Colon (tissue), 2 donors: ENCODE measurements around the gene SZT2.
"Not testable (repeated sequence)": the region's sequence is repeated elsewhere in the genome, so short reads cannot be mapped to it uniquely, and the experiment has no call there.

Source experiments
- FAIRE-seq: peaks from 2 replicates; lab custom pipeline; 2012; peaks lifted over from hg19 to GRCh38; lab: Jason Lieb, UNC
- donor health status: control.
- donor health status: control.

The SZT2 gene

DNA sequence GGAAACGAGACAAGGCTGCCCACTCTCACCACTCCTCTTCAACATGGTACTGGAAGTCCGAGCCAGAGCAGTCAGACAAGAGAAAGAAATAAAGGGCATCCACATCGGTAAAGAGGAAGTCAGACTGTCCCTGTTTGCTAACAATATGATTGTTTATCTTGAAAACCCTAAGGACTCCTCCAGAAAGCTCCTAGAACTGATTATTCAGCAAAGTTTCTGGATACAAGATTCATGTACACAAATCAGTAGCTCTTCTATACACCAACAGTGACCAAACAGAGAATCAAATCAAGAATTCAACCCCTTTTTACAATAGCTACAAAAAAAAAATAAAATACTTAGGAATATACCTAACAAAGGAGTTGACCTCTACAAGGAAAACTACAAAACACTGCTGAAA is 68.7 kb downstream of the SZT2 start:
- not testable (repeated sequence) for FAIRE-seq

DNA sequence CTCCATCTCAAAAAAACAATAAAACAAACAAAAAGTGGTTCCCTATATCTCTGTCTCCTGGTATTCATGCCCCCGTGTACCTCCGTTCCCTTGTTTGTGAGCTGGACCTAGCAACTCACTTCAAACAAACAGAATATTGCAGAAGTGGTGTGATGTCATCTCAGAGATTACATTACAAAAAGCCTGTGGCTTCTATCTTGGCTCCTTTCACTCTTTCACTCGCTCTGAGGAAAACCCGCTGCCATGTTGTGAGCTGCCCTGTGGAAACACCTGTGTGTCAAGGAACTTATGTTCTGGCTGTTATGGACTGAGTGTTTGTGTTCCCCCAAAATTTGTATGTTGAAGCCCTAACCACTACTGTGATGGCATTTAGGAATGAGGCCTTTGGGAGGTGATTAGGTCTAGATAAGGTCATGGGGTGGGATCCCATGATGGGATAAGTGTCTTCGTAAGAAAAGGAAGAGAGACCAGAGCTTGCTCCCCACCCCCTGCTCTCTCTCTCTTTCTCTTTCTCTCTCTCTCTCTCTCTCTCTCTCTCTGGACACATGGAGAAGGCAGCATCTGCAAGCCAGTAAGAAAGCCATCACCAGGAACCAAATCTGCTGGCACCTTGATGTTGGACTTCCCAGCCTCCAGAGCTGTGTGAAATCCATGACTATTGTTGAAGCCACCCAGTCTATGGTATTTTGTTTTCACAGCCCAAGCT is 71.4 kb downstream of the SZT2 start:
- no peak for FAIRE-seq

DNA sequence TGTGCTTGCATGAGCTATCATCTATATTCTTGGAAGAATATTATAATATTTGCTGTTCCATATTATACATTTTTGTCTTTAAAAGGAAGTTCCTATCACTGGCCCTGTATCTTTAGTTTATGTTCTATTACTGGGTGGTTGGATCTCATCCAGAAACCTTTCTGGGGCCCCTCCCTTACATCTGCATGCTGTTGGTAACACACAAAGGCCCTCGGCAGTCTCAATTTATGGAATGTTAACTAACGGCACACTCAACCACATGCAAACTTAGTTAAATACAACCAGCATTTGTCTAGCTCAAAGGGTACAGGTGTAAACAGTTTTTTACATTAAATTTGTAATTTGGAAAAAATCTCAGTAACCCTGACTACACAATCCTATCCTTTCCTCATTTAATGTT is 73.8 kb downstream of the SZT2 start:
- no peak for FAIRE-seq

DNA sequence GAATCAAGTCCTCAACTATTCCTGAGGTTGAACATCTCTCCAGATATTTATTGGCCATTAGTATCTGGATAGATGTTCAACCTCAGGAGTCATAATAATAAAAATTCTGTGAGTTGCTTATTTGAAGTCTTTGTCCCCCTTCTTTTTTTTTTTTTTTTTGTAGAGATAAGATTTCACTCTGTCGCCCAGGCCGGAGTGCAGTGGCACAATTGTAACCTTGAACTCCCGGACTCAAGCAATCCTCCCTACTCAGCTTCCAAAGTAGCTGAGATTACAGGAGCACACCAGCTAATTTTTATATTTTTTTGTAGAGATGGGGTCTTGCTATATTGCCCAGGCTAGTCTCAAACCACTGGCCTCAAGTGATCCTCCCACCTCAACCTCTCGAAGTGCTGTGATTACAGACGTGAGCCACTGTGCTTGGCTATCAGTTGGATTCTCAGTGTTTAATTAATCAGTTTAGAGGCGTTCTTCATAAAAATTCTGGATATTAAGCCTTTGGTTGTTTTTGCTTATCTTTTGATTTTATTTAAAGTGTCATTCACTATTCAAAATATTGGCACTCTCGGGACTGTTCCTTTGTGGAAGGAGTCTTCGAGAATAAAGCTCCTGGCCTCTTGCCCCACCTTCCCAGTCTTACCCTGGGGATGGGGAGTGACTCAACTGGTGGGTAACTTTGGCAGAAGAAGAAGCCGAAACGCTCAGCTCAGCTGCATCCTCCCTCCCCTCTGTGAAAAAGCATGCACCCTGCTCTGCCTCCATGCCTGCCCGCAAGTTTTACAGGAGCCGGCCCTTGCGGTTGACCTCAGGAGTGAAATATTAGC is 75.2 kb downstream of the SZT2 start:
- FAIRE-seq: no peak

DNA sequence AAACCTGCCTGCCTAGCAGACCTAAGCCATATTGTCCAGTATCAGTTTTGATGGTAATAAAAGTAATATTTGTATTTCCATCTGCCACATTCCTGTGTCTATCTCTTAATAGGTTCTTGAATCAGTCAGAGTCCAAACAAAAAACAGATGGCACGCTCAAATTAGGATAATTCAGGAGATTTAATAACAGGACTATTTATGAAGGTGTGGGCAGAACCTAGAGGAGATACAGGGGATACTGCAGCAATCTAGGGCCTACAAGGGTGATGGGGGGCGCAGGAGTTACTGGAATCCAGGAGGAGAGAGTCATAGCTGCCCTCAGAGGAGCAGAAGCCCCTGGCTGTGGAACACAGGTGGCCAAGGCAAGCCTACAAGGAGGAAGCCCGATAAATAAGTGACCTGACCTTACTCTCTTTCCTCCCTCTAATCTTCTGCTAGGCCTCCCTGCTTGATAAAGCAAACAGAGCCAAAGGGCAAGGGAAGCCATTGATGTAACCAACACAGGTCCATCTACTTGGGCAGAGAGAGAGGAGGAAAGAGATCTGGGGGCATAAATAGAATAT is 75.9 kb downstream of the SZT2 start:
- FAIRE-seq: no peak

DNA sequence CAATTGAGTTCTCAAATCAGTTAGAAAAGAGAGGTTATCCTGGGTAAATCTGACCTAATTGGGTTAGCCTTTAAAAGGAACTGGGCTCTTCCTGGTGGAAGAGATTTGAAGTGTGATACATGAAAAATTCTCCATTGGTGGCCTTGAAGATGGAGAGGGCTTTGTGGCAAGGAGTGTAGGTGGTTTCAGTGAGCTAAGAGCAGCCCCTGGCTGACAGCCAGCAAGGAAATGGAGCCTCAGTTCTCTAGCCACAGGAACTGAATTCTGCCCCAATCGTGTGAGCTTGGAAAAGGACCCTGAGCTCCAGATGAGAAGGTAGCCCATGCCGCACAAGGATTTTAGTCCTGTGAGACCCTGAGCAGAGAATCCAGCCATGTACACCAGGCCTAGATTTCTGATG is 76.7 kb downstream of the SZT2 start:
- FAIRE-seq: no peak

DNA sequence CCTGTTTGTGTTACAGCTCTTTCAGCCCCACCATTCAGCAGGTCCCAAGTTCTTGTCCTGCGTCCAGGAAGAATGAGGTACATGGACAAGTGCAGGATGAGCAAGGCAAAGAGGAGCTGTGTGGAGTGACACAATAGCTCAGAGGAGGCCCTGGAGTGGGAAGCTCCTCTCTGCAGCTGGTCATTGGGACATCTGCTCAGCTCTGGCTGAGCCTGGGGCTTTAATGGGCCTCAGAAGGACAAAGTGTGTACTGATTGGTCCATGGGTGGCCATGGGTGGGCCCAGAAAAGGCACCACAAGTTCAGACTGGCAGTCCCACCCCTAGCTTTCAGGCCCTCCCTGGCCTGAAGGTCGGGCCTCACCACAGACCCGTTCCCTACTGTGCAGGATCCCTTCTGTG is 78.7 kb downstream of the SZT2 start:
- no peak for FAIRE-seq

DNA sequence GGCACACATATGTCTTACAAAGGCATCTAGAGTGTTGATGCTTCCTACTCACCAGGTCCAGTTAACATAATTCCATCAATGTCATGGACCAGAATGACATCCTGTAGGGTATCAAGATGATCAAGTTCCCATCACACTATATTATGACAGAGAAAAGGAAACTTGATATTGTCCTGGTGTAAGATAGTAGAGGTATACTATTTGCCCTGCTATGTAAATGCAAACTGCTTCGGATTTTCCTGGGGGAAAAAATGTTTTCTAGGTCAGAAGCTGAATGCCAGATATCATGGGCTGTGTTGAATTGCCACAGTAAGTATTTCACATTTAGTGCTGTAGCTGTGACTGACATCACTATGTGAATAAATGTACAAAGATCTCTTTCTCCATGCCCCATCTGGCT is 80.2 kb downstream of the SZT2 start:
- FAIRE-seq: no peak

DNA sequence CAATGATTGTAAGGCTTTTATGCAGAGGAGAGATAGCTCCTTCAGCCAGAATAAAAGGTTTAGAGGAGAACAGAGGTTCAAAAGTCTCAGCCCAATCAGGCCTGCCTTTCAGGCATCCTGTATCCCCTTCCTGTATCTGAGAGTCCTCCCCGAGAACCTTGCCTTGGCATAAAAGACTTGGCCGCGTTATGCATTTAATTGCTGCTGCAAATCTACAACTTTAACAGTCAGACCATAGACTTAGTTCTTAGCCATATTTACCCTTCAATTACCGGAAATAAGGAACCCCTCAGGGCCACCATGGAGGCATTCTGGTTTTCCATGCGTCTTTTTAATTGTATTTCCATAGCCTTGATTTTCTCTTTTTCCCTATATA is 82.4 kb downstream of the SZT2 start:
- FAIRE-seq: no peak

DNA sequence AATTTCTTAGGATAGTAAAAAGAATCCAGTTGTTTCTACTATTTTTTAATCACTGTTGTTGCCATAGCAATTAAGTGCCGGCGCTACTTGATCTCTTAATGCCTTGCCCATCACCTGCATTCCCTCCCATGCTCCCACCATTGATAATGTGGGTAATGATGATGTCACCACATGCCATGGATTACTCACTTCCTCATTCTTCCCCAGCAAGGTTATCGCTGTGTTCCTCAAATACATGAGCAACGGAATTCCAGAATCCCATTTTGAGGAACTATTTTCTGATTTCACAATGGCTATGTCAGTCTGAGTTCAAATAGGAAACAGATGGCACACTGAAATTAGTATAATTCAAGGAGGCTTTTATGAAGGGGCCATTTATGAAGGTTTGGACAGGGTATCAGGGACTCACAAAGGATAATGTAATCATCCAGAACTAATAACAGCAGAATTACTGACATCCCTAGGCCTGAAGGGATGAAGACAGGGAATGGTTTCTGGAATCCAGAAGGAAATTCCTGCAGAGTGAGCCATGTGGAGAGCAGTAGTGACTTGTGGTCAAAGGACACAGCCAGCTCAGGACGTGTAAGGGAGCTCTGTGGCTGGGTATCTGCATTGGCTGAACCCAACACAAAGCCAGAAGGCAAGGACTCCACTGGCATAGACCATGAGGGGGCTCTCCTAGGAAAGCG is 82.9 kb downstream of the SZT2 start:
- not testable (repeated sequence) for FAIRE-seq

DNA sequence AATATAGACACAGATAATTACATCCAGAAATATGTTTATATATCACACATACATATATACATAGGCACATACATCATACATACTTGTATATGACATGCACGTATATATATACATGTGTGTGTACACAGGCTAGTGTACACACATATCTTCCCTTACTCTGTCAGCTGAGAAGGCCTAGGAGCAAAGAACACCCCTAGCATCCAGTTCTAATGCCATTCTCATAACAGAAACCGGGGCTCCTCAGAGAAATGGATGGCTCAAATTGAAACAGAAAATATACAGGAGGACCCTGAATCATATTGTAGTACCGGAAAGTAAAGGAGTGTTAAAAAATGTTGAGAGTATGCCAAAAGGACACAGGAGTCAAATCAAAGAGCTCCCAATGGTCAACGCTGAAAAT is 83.8 kb downstream of the SZT2 start:
- FAIRE-seq: no peak

DNA sequence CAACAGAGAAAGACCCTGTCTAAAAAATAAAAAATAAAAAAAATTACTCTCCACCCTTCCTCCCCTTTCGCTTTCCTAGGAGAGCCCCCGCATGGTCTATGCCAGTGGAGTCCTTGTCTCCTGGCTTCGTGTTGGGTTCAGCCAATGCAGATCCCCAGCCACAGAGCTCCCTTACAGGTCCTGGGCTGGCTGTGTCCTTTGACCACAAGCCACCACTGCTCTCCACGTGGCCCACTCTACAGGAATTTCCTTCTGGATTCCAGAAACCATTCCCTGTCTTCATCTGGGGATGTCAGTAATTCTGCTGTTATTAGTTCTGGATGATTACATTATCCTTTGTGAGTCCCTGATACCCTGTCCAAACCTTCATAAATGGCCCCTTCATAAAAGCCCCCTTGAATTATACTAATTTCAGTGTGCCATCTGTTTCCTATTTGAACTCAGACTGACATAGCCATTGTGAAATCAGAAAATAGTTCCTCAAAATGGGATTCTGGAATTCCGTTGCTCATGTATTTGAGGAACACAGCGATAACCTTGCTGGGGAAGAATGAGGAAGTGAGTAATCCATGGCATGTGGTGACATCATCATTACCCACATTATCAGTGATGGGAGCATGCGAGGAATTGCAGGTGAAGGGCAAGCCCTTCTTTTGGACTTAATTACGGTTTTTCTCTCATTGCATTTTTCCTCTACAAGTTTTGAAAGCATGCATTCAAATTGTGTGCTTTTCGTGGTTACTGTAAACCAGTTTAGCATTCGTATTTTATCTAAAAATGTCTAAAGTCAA is 86.1 kb downstream of the SZT2 start:
- FAIRE-seq: not testable (repeated sequence)

DNA sequence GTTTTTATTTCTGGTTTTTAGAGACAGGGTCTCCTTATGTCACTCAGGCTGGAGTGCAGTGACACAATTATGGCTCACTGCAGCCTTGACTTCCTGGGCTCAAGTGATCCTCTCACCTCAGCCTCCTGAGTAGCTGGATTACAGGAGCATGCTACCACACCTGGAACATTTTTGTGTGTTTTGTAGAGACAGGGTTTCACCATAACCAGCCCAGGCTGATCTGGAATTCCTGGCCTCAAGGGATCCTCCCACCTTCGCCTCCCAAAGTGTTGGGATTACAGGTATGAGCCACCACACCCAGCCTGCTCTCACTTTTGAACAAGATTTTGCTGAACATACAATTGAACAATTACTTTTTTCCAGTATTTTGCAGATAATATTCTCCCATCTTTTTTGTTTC is 88.0 kb downstream of the SZT2 start:
- FAIRE-seq: no peak

DNA sequence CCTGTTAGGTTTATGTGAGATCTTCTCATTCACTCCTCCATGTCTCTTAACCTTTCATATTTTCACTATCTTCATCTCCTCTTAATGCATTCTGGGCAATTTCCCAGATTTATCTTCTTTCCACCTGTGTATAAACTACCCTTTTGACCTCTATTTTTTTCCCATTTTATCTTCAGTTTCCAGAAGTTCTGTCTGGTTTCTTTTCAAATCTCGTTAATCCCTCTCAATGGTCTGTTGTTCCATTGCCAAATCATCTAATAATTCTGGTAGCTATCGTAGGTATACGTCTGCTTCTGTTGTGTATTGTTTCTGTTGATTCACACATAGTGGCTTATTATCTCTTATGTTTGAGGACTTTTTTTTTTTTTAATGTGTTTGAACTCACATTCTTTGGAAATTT is 89.7 kb downstream of the SZT2 start:
- FAIRE-seq: no peak

DNA sequence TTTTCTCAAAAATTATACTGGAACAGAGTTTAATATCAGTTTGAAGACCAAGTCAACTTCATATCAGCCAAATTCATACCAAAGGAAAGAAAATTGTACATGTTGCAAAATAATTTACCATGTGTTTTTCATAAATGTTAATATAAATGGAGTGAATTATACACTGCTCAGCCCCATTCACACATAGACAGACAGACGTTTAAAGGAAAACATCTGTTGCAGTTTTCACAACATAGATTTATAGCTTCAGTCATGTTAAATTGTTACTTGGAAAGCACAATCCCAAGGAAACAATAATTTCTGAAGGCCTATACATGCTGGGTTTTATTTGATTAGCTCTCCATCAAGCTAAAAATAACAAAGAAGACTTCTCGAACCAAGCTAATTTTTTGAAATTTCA is 91.8 kb downstream of the SZT2 start:
- FAIRE-seq: no peak

DNA sequence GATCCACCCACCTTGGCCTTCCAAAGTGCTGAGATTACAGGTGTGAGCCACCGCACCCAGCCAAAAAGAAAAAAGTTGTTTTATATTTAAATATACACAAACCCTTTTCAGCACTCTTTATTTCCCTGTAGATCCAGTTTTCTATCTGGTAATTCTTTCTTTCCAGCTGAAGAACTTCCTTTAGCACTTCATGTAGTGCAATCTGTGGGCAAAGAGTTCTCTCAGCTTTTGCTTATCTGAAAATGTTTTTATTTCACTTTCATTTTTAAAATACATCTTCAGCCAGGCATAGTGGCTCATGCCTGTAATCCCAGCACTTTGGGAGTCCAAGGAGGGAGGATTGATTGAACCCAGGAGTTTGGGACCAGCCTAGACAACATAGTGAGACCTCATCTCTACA is 92.5 kb downstream of the SZT2 start:
- no peak for FAIRE-seq

DNA sequence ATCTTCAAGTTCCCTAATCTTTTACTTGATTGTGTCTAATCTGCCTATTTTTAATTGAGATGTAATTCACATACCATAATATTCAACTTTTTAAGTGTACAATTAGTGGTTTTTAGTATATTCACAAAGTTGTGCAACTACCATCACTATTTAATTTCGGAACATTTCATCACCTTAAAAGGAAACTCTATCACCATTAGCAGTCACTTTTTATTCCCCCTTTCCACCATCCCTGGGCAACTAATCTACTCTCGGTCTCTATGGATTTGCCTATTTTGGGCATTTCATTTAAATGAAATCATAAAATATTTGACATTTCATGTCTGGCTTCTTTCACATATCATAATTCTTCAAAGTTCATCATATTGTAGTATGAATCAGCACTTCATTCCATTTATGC is 94.7 kb downstream of the SZT2 start:
- FAIRE-seq: no peak

DNA sequence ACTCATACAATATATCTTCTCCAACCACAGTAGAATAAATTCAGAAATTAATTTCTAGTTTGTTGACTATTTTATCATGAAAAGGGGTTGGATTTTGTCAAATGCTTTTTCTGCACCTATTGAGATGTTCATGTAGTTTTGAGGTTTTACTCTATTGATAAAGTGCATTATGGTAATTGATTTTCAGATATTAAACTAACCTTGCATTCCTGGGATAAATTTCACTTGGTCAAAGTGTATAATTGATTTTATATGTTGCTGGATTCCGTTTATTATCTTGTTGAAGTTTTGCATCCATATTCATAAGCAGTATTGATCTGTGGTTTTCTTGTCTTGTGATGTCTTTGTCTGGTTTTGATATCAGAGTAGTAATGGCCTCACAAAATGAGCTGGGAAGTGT is 98.5 kb downstream of the SZT2 start:
- FAIRE-seq: no peak

DNA sequence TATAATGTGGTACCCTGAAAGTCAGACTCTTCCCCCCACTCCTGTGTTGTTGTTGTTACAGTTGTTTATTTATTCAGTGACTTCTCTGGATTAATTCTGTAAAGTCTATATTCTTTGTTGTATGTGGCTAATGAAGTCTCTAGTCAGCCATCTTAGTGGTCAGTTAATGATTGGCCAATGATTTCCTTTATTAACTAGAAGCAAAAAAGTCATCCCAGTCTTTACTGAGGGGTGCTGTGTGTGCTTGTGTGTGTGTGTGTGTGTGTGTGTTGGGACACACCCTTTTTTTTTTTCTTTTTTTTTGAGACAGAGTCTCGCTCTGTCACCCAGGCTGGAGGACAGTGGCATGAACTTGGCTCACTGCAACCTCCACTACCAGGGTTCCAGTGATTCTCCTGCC is 101.4 kb downstream of the SZT2 start:
- FAIRE-seq: no peak

DNA sequence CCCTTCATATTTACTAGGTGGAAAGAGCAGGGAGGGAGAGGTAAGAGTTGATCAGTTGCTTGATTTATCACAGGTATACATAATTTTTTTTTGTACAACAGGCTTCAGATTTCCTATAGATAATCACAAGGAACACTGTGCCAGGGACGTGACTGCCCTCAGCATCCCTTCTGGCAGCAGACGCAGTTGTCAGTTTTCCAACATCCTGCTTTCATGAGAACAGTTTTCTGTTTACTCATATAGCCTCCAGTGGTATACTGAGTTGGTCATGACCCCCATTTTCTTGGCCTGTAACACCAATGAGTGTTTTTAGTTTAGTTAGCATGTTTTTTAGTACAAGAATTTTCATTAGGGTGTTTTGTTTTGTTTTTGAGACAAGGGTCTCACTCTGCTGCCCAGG is 103.1 kb downstream of the SZT2 start:
- FAIRE-seq: no peak

DNA sequence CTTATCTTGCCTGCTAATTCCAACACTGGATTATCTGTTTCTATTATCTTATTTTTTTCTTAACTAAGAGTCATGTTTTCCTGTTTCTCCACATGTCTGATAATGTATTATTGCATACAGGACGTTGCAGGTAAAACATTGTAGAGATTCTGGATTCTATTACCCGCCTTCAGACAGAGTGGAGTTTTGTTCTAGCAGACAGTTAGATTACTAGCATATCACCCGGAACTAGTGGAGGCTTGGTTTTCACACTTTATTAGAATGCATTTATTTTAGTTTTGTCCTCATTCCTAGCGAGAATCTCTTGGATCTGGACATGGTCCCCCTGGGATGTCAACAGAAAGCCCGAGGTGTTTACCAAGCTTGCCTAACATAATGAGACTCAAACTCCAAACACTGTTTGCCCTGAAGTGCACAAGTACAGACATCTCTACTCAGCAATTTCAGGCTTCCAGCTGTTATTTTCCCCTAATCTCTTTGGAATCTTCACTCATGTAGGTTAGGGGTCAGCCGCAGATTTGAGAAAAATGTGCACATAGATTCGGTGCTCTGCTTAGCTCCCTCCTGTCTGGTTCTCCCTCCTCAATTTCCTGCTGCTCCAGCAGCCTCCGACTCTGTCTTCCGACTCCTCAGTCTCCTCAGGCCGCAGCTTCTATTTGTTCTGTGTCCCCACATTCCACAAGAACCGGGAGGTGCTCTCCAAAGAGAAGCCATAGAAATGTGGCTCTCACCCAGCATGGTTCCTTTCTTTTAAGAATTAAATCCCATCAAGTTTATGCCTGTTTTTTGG is 104.2 kb downstream of the SZT2 start:
- no peak for FAIRE-seq
